GM12874 (cell line): ENCODE measurements around the gene GALNT10.

Experiments used
- TF ChIP-seq, protein P1 (sequence below): IDR thresholded peaks from 2 replicates; pipeline ENCODE4 v1.5.1; 2011; ENCODE audit warnings: low read depth, mild to moderate bottlenecking, control low read depth, low read length, moderate library complexity; ENCODE audit not compliant: insufficient read depth

Gene GALNT10

GRCh38 chr5:154312576-154312975 is 122.0 kb downstream of the GALNT10 start:
- TF ChIP-seq, protein P1, sequence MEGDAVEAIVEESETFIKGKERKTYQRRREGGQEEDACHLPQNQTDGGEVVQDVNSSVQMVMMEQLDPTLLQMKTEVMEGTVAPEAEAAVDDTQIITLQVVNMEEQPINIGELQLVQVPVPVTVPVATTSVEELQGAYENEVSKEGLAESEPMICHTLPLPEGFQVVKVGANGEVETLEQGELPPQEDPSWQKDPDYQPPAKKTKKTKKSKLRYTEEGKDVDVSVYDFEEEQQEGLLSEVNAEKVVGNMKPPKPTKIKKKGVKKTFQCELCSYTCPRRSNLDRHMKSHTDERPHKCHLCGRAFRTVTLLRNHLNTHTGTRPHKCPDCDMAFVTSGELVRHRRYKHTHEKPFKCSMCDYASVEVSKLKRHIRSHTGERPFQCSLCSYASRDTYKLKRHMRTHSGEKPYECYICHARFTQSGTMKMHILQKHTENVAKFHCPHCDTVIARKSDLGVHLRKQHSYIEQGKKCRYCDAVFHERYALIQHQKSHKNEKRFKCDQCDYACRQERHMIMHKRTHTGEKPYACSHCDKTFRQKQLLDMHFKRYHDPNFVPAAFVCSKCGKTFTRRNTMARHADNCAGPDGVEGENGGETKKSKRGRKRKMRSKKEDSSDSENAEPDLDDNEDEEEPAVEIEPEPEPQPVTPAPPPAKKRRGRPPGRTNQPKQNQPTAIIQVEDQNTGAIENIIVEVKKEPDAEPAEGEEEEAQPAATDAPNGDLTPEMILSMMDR: no peak

DNA sequence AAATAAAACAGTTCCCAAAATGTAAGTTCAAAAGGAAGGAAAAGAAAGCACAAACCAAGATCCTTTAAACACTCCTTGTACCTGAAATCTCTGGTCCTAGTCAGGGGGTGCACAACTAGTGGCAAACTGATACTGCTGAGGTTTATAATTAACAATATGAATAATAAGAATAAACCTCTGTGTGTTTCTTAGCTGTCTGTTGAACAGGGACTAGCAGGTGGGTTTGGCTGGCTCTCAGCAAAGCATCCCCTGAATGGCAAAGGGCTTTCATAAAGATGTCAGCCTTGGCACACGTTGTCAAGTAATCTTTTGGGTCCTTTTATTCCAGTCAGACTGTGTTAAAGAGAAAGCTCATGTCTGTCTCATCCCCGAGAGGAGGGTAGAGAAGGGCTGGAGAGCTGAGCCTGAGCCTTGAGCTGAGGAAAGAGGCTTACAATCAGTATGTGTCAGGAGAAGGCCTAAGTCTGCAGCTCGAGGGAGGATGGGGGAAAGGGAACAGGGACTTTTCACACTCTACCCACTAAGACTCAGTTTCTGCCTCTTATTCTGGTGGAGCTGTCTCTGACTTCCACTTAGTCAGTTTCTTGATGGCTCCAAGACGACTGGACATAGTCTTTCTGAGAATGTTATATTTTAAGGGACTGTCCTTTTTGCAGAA is 123.0 kb downstream of the GALNT10 start:
- TF ChIP-seq, protein P1: no peak

DNA sequence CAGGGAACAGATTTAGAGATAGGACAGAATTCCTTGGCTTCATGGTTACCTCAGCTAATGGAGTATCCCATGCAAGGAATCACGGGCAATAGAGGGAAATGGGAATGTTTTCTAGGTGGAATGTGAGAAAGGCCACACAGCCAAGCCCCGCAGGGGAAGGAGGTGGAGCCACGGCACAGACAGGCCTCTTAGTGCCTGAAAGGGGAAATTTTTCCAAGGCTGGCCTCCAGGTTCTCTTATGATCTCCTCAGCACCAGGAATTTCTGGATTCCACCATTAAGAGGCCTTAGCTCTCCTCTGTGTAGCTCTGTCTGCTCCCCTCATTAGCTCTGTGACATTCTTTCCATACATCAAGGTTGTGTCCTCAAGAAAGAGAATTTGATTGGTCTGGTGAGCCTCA is 124.7 kb downstream of the GALNT10 start:
- TF ChIP-seq, protein P1: no peak

GRCh38 chr5:154315756-154316155 is 125.2 kb downstream of the GALNT10 start:
- TF ChIP-seq, protein P1: no peak

GRCh38 chr5:154316223-154316935 is 125.8 kb downstream of the GALNT10 start:
- TF ChIP-seq, protein P1: no peak

GRCh38 chr5:154317916-154318315 is 127.4 kb downstream of the GALNT10 start:
- TF ChIP-seq, protein P1: no peak

- TF ChIP-seq, protein P1: no peak
Measured at GRCh38 chr5:154318691-154319090, 128.2 kb downstream of the GALNT10 start.
